NCI-H524 (cell line): ENCODE data around the gene CABP5.

Source experiments
- DNase-seq, 2 experiments: peaks; one replicate each; lab custom pipeline; 2025; lab: John Stamatoyannopoulos, UW

CABP5 gene

DNA sequence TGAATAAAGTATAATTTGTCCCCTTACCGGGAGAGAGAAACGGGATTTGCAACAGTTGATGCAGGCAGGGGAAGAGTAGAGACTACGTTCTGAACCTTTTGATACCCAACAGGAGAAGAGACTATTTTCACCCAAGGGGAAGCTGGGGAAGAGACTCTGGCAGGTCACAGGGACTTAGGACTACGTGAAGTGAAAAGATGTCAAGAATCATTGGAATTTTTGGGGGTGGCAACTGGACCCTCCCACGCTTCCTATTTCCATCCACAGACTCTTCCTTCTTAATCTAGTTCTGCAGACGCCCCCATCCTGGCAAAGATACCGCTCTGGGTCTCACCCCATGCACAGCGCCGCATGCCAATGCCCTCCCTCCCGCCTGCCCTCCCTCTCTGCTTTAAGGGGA is 13.8 kb downstream of the CABP5 start:
- no peak for DNase-seq

- DNase-seq = no peak
These were observed 14.4 kb downstream of the CABP5 start for GRCh38 chr19:48029431-48029830.

GRCh38 chr19:48025480-48025879 is 18.4 kb downstream of the CABP5 start:
- no peak for DNase-seq

- DNase-seq = no peak
These were observed 20.4 kb downstream of the CABP5 start for GRCh38 chr19:48023518-48023917.

- DNase-seq = no peak
These were observed 20.9 kb downstream of the CABP5 start for GRCh38 chr19:48023011-48023410.

- no peak for DNase-seq
These were observed 23.2 kb downstream of the CABP5 start for GRCh38 chr19:48020686-48021085.

GRCh38 chr19:48010932-48011758 is 32.7 kb downstream of the CABP5 start:
- DNase-seq = no peak

DNA sequence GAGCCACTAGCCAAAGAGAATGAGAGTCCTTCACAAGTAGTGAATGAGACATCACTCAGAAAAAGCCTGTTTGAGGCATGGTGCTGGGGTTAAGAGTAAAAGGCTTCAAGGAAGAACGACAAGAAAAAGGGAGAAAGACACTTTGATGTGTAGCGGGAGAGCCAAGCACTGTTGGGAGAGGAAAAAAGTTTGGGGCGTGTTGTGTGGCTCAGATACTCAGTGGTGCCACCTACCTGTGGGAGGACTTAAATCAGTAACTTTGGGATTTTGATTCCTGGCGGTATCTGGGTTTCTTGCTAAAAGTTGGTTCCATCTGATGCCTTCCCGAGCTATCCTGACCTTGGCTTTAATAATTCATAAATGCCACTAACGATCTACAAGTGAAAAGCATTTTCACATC is 37.1 kb downstream of the CABP5 start:
- DNase-seq = no peak

DNA sequence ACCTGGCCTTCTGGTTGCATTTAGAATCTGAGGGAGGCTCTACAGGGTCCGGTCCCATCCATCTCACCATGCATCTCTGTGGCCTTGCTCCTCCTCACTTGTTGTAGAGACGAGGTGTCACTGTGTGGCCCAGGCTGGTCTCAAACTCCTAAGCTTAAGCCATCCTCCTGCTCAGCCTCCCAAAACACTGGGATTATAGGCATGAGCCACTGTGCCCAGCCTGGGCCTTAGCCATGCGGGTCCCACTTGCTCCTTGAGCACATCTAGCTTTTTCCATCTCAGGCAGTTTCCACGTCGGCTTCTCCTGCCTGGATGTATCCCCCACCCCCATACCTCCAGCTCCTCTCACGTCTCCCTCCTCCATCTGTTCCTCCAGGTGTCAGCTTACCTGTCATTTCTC is 39.6 kb downstream of the CABP5 start:
- no peak for DNase-seq

GRCh38 chr19:48000846-48001245 is 43.0 kb downstream of the CABP5 start:
- DNase-seq = no peak

GRCh38 chr19:47998800-47999199 is 45.1 kb downstream of the CABP5 start:
- no peak for DNase-seq

DNA sequence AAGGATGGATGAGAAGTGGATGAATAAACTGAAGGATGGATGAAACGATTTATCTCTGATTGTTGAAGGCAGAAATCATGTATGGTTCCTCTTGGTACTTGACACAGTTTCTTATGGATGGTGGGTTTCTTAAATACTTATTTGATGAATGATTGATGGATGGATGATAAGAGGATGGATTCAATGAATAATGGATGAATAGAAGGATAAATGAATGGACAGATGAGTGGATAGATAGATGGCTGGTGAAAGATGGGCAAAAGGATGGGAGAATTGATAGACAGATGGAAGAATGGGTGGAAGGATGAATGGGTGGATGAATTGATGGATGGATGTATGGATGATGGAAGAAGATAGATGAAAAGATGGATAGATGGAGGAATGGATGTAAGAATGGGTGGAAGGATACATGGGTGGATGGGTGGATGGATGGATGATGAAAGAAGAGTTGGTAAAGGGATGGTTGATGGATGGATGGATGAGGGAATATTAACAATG is 47.6 kb downstream of the CABP5 start:
- no peak for DNase-seq

- DNase-seq = no peak
These were observed 49.6 kb downstream of the CABP5 start, which contains the start of gene ELSPBP1 for GRCh38 chr19:47994209-47994802. Gene ELSPBP1, plus strand, starts transcription at chr19:47994632. Its CDS starts 14,036 bp downstream, at chr19:48008668.

GRCh38 chr19:47992070-47992469 is 51.8 kb downstream of the CABP5 start, which contains the start of gene BSPH1:
Gene BSPH1, minus strand, starts transcription at chr19:47992170. Its CDS starts 89 bp downstream, at chr19:47992081.
- no peak for DNase-seq

- no peak for DNase-seq
These were observed 52.6 kb downstream of the CABP5 start for GRCh38 chr19:47991191-47991808.
